ENCODE results near the gene SERTM1.

Gene SERTM1

DNA sequence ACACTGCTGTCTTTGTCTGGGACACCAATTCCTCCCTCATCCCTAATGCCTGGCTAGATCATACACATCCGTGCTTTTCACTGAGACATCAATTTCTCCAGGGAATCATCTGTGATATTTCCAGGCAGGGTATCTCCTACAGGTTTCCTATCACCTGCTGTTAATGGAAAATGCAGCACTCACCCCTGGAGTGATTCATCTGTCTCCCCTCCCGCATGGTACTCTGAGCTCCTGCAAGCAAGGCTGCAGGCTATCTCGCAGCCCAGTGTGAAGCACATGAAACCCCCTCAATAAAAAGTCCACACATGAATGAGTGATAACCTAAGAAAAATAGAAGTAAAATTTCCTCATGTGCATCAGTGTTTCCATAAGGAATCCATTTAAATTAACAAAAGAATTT, 38.5 kb downstream of the SERTM1 start:
- DNase-seq: no peak

DNA sequence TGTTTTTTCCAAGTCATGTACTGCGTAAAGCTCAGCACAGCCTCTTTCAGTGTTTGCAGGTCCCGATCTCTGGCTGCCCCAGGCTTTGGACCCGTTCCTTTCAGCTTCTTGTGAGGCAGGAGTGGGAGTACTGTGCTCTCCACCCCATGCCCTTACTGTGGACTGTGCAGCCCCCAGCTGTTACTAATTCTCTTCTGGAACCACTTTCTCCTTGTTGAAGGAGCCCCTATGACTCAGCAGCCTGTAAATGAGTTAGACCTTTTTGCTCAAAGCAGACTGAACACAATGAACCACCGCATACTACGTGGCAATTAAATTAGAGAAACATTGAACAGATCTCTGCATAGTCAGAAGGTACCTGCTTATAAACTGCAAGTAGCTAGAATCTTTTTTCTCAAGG, 39.0 kb downstream of the SERTM1 start:
- DNase-seq: no peak

DNA sequence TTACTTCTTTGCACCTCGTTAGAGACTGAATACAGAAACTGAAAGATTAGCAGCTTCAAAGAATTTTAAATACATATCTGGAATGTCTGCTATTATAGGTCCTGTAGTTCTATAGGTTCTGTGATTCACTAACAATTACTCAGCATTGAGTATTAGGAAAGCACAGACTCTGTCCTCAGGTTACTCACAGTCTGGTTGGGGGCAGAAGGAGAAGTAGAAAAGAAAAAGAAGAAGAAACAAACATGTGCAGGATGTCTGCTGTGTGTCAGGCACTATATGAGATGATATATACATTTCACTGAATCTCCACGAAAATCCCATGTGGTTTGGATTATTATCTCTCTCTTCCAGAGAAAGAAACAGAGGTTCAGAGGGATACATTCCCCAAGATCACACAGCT, 40.1 kb downstream of the SERTM1 start:
- DNase-seq: no peak

DNA sequence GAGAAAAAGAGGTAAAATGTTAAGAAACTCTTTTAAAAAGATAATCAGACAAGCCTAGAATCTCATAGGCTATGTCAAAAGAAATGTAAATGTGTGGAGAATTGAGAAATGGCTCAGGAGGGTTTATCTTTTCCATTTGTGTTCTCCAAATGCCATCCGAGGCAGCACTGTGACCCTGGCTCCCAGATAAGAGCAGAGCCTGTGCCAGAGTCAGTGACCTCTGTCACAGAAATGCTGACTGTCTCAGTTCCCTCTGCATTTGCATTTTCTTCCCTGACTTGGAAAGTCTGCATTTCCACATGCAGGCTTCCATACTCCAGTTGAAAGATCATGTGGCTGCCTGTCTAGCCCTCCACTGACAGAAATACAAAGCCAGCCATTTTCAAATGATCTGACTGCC, 42.0 kb downstream of the SERTM1 start:
- DNase-seq: no peak

DNA sequence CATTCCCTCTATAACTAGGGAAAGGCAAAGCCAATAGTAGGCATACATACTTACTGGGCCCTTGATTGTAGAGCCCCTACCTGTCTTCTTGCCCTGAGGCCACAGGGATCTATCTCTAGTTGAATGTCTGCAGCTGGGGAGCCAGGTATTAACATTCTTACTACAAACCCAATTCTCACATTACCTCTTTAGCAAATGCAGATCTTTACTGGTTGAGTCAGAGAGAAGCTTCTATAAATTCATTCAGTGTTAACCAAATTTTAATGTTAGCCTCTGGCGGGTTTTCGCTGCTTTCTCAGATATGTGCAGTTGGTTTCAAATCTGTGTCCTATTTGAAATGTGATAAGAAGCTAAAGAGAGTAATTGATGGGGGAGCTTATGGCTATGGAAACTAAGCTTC, 43.2 kb downstream of the SERTM1 start:
- no peak for DNase-seq

DNA sequence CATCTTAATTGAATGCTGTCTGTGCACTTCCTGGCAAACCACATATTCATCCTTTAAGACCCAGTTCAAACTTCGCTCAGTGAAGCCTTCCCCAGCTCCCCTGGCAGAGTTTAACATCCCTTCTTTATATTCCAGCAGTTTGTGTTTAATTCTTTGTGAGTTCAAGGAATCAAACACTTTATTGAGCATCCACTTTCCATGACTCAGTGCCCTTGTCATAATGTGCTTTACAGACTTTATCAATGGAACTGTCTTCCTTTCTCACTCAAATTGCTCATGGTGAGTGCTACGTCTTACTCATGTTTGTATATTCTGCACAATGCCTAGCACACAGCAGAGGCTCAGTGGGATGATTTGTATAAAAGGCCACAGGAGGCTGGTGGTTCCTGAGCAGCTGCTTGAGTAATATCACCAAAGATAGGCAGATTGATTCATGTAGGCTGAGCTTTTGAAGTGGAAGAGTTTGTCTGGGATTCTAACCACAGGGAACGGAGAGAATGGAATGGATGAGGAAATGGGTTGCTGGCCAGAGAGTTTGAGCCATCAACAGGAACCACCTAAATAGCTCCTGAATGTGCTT, 44.2 kb downstream of the SERTM1 start:
- no peak for DNase-seq

DNA sequence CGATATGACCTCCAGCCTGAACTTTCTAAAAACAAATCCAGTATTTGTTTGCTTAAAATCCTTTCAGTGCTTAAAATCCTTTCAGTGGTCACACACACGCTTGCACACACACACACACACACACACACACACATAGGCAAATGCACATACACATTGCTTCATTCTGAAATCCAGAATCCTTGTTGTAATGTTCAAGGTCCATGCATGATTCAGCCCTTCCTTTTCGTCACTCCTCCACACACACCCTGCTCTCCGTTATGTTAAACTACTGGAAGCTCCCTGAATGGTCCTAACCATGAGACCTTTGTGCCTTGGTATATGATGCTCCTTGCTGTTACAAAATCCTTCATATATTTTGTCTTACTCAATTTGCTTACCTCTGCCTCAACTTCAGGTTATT, 44.9 kb downstream of the SERTM1 start:
- no peak for DNase-seq

DNA sequence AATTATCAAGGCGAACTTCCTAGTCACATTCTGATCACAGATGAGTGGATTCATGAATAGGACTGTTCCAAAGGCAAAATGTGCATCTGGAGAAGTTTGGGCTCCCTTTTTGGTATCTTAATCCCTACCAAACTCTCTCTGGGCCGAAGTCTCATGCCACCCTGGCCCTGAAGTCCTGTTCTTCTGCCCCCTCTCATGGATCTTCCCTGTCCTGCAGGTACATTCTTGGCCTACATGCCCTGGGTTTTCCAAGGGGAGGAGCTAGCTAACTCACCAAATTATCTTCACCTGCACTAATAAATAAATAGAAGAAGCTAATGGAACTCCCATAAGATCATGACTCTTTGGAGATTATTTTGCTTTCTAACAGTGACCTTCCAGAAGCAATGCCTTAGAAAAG, 50.3 kb downstream of the SERTM1 start:
- DNase-seq: no peak

DNA sequence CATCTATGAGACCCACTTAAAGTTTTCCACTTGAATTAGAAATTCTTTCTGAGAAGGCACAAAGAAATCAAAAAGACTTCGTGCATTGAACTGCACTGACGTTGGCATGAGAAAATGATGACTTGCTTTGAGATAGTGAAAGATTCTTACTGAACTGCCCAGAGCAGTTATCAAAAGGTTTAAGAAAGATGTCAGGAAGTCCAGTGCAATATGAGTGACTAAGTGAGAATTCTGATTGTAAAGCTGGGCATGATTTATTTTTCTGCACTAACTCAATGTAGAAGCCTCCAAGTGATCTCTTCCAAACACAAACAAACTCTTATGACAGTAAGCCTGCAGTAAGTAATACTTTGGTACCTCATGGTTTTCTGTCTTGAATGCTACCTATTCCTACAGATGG, 52.1 kb downstream of the SERTM1 start:
- DNase-seq: no peak

DNA sequence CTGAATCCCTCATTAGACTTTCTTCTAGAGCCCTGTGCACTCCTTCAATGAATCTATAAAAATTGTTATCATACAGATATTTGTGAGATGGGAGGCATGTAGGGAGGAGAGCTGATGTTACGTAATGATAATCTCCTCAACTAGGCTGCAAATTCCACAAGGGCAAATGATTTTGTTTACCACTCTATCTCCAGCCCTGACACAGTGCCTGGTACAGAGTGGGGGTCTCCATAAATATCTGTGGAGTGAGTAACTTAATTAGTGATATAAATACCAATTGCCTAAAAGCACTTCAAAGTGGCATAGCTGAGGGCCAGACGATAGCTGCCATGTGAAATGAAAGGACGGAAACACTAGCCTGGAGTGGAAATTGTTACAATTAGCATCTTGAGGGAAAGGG, 54.2 kb downstream of the SERTM1 start:
- no peak for DNase-seq

DNA sequence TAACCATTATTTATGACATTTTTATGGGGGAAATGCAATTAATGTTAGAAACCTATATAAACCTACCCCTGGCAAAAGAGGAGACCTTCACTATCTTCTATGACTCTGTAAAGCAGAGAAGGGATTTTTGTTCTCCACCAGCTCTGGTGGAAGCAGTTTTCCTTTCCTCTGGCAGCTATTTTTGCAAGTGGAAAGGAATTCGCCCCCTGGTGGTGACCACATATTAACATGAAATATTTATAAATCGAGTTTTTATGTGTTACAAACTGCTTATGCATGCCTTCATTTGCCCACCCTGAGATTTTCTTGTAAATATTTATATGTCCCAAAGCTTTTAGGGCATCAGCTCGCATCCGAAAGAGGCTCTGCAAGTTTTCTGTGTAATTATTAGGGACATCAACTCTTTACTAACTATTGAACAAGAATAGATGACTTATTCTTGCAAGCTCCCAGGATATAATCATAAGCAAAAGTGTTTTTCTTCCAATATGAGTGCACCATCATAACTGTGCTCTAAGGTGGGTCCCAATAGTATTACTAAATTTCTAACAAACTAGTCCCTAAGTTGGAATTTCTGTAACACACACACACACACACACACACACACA, 62.4 kb downstream of the SERTM1 start:
- DNase-seq: no peak

DNA sequence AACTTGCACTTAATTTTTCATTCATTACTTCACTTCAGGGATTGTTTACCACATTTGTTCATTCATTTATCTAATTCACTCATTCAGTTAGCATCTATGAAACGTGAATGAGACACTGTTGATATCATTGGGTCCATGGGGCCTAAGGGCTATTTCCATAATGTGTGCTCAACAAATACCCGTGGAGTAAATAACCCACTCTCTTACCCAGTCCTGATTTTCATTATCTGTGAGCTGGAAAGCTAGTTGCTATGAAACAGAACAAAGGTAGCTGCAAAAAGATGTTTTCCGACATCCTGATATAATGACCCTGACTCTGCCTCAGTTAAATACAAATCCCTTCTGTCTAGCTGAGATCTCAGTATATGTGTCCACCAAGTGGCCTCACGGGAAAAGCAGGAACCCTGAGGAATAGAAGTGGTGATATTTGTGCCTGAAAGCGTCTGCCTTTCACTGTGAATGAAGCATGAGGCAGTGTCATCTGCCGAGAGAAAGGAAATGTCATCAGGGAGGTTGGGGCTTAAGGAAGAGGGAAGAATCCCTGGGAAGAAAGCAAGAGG, 63.8 kb downstream of the SERTM1 start:
- DNase-seq: no peak

DNA sequence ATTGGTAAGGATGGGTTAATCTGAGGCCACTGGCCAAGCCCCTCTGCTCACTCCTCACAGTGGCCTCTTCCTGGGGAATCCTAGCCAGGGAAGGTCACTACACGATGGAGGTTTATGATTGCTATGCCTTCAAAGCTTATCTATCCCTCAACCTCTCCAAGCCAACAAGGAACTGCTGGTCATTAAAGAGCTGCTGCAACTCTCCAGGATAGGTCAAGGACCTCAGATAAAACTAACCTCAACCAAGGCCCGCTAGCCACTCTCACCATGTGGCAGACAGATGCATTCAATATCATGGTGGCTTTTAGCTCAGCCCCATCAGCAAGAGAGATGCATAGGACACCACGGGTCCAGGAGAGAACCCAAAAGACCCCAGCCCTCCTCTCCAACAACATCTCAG, 71.6 kb downstream of the SERTM1 start:
- no peak for DNase-seq

DNA sequence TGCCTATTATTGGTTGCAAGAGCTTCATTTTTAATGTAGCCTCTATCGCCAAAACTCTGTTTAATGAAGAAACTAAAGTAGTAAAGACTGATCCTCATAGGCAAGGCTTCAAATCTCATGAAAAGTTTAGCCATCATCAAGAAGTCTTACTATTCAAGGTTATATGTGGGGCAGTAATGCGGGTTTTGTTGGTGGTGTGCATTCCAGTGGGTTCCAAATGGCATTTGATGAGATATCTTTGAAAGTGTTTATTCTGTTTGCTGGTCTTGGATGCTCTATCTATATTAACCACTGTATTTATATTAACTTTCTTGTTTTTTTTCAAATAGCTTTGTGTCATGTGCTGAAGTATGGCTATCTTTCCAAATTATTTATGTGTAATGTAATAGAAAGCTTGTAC, 72.2 kb downstream of the SERTM1 start:
- DNase-seq: no peak
